Measurements from ENCODE around the gene TEX12. TPM values are rescaled to one million over a fixed set of nuclear protein-coding genes. Genes with fewer than 3 reads are reported as not detected.
"Not testable (repeated sequence)": the region's sequence is repeated elsewhere in the genome, so short reads cannot be mapped to it uniquely, and the experiment has no call there.

Gene TEX12
- total RNA-seq, 4 donors from 2014 or later: 0.33 TPM; not detected in 3

DNA sequence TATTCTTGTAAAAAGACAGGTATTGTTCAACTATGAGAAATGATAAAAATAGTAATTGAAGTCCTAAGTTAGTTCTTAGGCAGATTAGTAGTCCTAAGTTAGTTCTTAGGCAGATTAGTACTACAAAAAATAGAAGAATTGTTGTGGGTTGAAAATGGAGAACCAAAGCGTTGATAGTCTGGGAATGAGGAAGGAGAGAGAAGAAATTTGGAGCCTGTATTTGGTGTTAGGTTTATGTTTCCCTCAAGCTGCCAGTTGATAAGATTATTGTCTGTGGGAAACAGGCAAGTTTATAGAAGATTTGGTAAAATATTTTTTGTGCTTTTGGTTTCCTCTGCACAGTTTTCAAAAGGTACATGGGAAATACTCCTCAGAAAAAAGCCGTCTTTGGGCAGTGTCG is 11.8 kb downstream of the TEX12 start:
- TF ChIP-seq, protein P1, sequence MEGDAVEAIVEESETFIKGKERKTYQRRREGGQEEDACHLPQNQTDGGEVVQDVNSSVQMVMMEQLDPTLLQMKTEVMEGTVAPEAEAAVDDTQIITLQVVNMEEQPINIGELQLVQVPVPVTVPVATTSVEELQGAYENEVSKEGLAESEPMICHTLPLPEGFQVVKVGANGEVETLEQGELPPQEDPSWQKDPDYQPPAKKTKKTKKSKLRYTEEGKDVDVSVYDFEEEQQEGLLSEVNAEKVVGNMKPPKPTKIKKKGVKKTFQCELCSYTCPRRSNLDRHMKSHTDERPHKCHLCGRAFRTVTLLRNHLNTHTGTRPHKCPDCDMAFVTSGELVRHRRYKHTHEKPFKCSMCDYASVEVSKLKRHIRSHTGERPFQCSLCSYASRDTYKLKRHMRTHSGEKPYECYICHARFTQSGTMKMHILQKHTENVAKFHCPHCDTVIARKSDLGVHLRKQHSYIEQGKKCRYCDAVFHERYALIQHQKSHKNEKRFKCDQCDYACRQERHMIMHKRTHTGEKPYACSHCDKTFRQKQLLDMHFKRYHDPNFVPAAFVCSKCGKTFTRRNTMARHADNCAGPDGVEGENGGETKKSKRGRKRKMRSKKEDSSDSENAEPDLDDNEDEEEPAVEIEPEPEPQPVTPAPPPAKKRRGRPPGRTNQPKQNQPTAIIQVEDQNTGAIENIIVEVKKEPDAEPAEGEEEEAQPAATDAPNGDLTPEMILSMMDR (IDR thresholded peaks at IDR 0.05): no peak
- no peak for TF ChIP-seq POLR2A (IDR thresholded peaks at IDR 0.05)
- intact Hi-C loops (cut with DNase I): no loop called here
- no peak for DNase-seq
- no peak overlapping the region for H3K27ac ChIP-seq
- no peak overlapping the region for H3K4me3 ChIP-seq (replicated peaks in 1 of 3)
- 77 to 85% methylated on average over 3 of the region's 3 CpGs for WGBS, 2 donors
- H3K27me3 ChIP-seq: no peaks in the 10 kb centered on the region
- H3K36me3 ChIP-seq: no peaks in the 10 kb centered on the region
- H3K4me1 ChIP-seq: peaks cover 0 to 7% of the 10 kb centered on the region in 2 donors
- no peaks in the 10 kb centered on the region for H3K9me3 ChIP-seq

DNA sequence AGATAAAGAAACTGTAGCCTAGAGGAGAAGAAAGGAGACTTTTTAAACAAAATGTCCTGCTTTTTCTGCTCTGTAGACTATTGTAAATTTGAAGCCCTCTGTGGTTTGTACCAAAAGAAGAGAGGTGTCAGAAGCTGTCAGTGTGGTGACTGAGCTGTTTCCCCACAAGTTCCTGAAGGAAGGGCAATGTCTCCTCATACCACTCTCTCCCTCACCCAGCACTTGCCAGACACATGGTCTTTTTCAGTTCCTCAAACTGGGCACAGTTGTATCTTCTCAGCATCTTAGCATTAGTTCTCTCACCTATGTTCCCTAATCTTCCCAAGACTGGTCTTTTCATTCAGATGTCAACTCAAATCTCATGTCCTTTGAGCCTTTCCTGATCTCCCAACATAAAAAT is 12.4 kb downstream of the TEX12 start:
- H3K4me3 ChIP-seq (replicated peaks in 1 of 3): no peak overlapping the region
- H3K4me1 ChIP-seq: peaks cover 0 to 7% of the 10 kb centered on the region in 2 donors
- no peak overlapping the region for H3K27ac ChIP-seq
- no peak for DNase-seq
- no peaks in the 10 kb centered on the region for H3K9me3 ChIP-seq
- TF ChIP-seq, protein P1 (IDR thresholded peaks at IDR 0.05): no peak
- TF ChIP-seq POLR2A (IDR thresholded peaks at IDR 0.05): no peak
- H3K27me3 ChIP-seq: no peaks in the 10 kb centered on the region
- H3K36me3 ChIP-seq: no peaks in the 10 kb centered on the region
- intact Hi-C loops (cut with DNase I): no loop called here

DNA sequence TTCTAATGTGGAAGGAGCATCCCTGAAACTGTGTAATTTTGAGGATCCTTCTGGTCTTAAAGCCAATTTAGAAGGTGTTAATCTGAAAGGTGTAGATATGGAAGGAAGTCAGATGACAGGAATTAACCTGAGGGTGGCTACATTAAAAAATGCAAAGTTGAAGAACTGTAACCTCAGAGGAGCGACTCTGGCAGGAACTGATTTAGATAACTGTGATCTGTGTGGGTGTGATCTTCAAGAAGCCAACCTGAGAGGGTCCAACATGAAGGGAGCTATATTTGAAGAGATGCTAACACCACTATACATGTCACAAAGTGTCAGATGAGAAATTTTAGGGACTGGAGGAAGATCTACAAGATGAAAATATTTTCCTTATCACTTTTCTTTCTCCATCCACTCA is 15.7 kb downstream of the TEX12 start:
- H3K27me3 ChIP-seq: no peaks in the 10 kb centered on the region
- no peaks in the 10 kb centered on the region for H3K36me3 ChIP-seq
- DNase-seq: no peak
- no peak overlapping the region for H3K27ac ChIP-seq
- H3K9me3 ChIP-seq: no peaks in the 10 kb centered on the region
- no peak for TF ChIP-seq POLR2A (IDR thresholded peaks at IDR 0.05)
- TF ChIP-seq, protein P1 (IDR thresholded peaks at IDR 0.05): no peak
- 66 to 83% methylated on average over 1 of the region's 1 CpG for whole genome bisulfite sequencing, 2 donors
- intact Hi-C loops (cut with DNase I): no loop called here
- peaks cover 3 to 4% of the 10 kb centered on the region in 2 donors for H3K4me1 ChIP-seq
- H3K4me3 ChIP-seq (replicated peaks in 1 of 3): no peak overlapping the region

DNA sequence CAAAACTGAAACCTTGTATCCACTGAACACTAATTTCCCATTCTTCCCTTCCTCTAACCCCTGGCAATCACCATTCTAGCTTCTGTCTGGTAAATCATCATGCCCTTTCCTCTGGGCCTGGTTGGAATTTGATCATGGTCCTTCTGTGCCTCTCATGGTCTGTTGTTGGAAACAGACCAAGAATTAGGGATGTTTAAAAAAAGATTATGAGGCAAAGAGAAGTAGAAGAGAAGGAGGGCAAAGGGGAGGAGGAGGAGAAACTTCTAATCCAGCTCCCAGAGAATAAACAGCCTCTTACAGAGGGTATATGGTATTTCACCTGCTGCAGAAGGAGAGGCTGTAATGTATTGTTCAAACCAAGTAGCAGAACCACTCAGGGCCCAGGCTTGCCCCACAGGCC is 18.7 kb downstream of the TEX12 start:
- H3K9me3 ChIP-seq: no peaks in the 10 kb centered on the region
- no peaks in the 10 kb centered on the region for H3K27me3 ChIP-seq
- no peak overlapping the region for H3K27ac ChIP-seq
- intact Hi-C loops (cut with DNase I): no loop called here
- peaks cover 3 to 4% of the 10 kb centered on the region in 2 donors for H3K4me1 ChIP-seq
- TF ChIP-seq POLR2A (IDR thresholded peaks at IDR 0.05): no peak
- TF ChIP-seq, protein P1 (IDR thresholded peaks at IDR 0.05): no peak
- no peak for DNase-seq
- H3K4me3 ChIP-seq (replicated peaks in 1 of 3): no peak overlapping the region
- no peaks in the 10 kb centered on the region for H3K36me3 ChIP-seq

DNA sequence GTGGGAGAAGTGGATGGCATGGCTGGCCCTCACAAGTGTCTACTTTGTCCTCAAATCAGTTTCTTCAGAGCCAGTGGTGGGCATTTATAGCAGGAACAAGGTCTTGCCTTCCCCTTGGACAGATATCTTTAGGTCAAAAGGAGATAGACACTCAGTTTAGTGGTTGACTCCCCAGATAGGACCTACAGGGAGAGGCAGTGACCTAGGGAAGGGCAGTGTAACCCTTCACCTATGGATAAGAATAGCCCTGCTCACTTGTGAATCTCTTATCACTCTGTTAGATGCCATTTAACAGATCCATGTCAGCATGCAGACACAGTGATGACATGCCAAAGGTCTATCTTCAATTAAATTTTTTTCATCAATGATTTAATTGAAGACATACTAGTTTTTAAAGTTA is 19.1 kb downstream of the TEX12 start:
- intact Hi-C loops (cut with DNase I): no loop called here
- no peaks in the 10 kb centered on the region for H3K36me3 ChIP-seq
- H3K27me3 ChIP-seq: no peaks in the 10 kb centered on the region
- H3K27ac ChIP-seq: no peak overlapping the region
- no peak for DNase-seq
- TF ChIP-seq POLR2A (IDR thresholded peaks at IDR 0.05): no peak
- TF ChIP-seq, protein P1 (IDR thresholded peaks at IDR 0.05): no peak
- H3K9me3 ChIP-seq: no peaks in the 10 kb centered on the region
- peaks cover 3 to 4% of the 10 kb centered on the region in 2 donors for H3K4me1 ChIP-seq
- H3K4me3 ChIP-seq (replicated peaks in 1 of 3): no peak overlapping the region

DNA sequence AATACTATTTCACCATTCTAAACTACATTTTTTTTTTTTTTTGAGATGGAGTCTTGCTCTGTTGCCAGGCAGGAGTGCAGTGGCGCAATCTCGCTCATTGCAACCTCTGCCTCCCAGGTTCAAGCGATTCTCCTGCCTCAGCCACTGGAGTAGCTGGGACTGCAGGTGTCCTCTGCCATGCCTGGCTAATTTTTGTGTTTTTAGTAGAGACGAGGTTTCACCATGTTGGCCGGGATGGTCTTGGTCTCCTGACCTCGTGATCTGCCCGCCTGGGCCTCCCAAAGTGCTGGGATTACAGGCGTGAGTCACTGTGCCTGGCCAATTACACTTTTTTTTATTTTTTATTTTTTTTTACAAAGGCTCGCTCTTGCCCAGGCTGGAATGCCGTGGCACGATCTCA is 27.9 kb downstream of the TEX12 start:
- H3K9me3 ChIP-seq; H3K36me3 ChIP-seq; H3K4me3 ChIP-seq (replicated peaks in 1 of 3); intact Hi-C loops (cut with DNase I); H3K27me3 ChIP-seq: not testable (repeated sequence)
- peaks cover 0 to 11% of the 10 kb centered on the region in 2 donors for H3K4me1 ChIP-seq
- peak overlapping the region; percentile 47 to 76 (median 59) for H3K27ac ChIP-seq
- DNase-seq: peak; percentile 86 to 87
- 28 to 39% methylated on average over 11 of the region's 11 CpGs for WGBS, 2 donors
